GM23338 (cell line): Measurements from ENCODE around the gene OSBPL3. TPM values are rescaled to one million over a fixed set of nuclear protein-coding genes. Genes with fewer than 3 reads are reported as not detected.

Source experiments
- ATAC-seq: fragments of 200-7000 bp; cut with Tn5 transposase; 3 replicates; pipeline ENCODE4 v1.9.1; 2020
- DNase-seq: peaks from one replicate; pipeline ENCODE4 v3.0.0-alpha.2; 2015; ENCODE audit warnings: low spot score
- H2AFZ ChIP-seq: fragments of 200-600 bp; sonication (generic); 2 replicates; pipeline ENCODE4 v1.8.0; 2016; ENCODE audit warnings: antibody characterized with exemption, mild to moderate bottlenecking, moderate library complexity
- H3F3A ChIP-seq: fragments of 200-600 bp; sonication (generic); replicated peaks from 2 replicates; pipeline ENCODE4 v1.8.0; 2017; ENCODE audit warnings: antibody characterized with exemption, mixed run types, low read depth
- H3K27ac ChIP-seq: fragments of 200-600 bp; sonication (generic); 2 replicates; pipeline ENCODE4 v1.6.1; 2016; ENCODE audit warnings: low read depth
- H3K27me3 ChIP-seq: fragments of 200-600 bp; sonication (generic); 2 replicates; pipeline ENCODE4 v1.8.0; 2016; ENCODE audit warnings: mild to moderate bottlenecking, mixed run types, moderate library complexity; ENCODE audit not compliant: insufficient read depth
- H3K36me3 ChIP-seq: fragments of 200-600 bp; sonication (generic); 2 replicates; pipeline ENCODE4 v1.8.0; 2016; ENCODE audit warnings: mild to moderate bottlenecking; ENCODE audit not compliant: insufficient read depth
- H3K4me1 ChIP-seq: fragments of 200-600 bp; sonication (generic); 2 replicates; pipeline ENCODE4 v1.8.0; 2016; ENCODE audit warnings: mild to moderate bottlenecking, moderate library complexity; ENCODE audit not compliant: insufficient read depth
- H3K4me2 ChIP-seq: fragments of 200-600 bp; sonication (generic); 2 replicates; pipeline ENCODE4 v1.7.1; 2017; ENCODE audit warnings: mixed run types
- H3K4me3 ChIP-seq: fragments of 200-600 bp; sonication (generic); 2 replicates; pipeline ENCODE4 v1.6.1; 2016; ENCODE audit warnings: mixed run types
- H3K79me2 ChIP-seq: fragments of 200-600 bp; sonication (generic); replicated peaks from 2 replicates; pipeline ENCODE4 v1.8.0; 2017; ENCODE audit warnings: mild to moderate bottlenecking; ENCODE audit not compliant: insufficient read depth
- H3K9me2 ChIP-seq: fragments of 200-600 bp; sonication (generic); 2 replicates; pipeline ENCODE4 v1.8.0; 2017; ENCODE audit not compliant: insufficient read depth
- H4K20me1 ChIP-seq: fragments of 200-600 bp; sonication (generic); replicated peaks from 2 replicates; pipeline ENCODE4 v1.8.0; 2017; ENCODE audit warnings: mild to moderate bottlenecking; ENCODE audit not compliant: insufficient read depth
- H3K27ac Mint-ChIP-seq: 2 replicates; pipeline ENCODE4 v1.8.0; 2020; ENCODE audit warnings: inconsistent platforms, mild to moderate bottlenecking, moderate library complexity, mixed read lengths
- H3K27me3 Mint-ChIP-seq: 3 replicates; pipeline ENCODE4 v1.8.0; 2022; ENCODE audit warnings: low read depth, mild to moderate bottlenecking, moderate library complexity, mixed read lengths, inconsistent platforms; ENCODE audit not compliant: insufficient read depth, poor library complexity
- H3K36me3 Mint-ChIP-seq: 3 replicates; pipeline ENCODE4 v1.8.0; 2021; ENCODE audit warnings: low read depth, mild to moderate bottlenecking, inconsistent platforms, moderate library complexity, mixed read lengths
- H3K4me1 Mint-ChIP-seq: 3 replicates; pipeline ENCODE4 v1.8.0; 2020; ENCODE audit warnings: mild to moderate bottlenecking, inconsistent platforms, mixed read lengths
- H3K4me3 Mint-ChIP-seq: 3 replicates; pipeline ENCODE4 v1.8.0; 2021; ENCODE audit warnings: moderate library complexity, mild to moderate bottlenecking, inconsistent platforms, mixed read lengths
- H3K9me3 Mint-ChIP-seq: 3 replicates; pipeline ENCODE4 v1.8.0; 2020; ENCODE audit warnings: moderate library complexity, mild to moderate bottlenecking, inconsistent platforms, mixed read lengths
- CREB1 ChIP-seq: fragments of 250-450 bp; sonication (Bioruptor Pico); IDR thresholded peaks from 2 replicates; pipeline ENCODE4 v1.5.0; 2020; ENCODE audit warnings: low read depth, mild to moderate bottlenecking, moderate library complexity
- CTCF ChIP-seq, 2 experiments: fragments of 200-600 bp in 1 of 2; sonication (generic) in 1 of 2; conservative IDR thresholded peaks; 2 replicates each; pipeline versions ENCODE4 v1.5.1 to v1.6.1; 2016 to 2017; ENCODE audit warnings: antibody characterized with exemption in 2 of 2, low read depth in 2 of 2, mild to moderate bottlenecking in 2 of 2, moderate library complexity in 1 of 2
- ETS1 ChIP-seq: IDR thresholded peaks from 2 replicates; pipeline ENCODE4 v1.6.1; 2016; ENCODE audit warnings: antibody characterized with exemption
- EZH2 ChIP-seq: fragments of 200-600 bp; sonication (generic); IDR thresholded peaks from one replicate; pipeline ENCODE4 v1.8.0; 2017; ENCODE audit warnings: antibody characterized with exemption, mild to moderate bottlenecking, low read depth; ENCODE audit not compliant: unreplicated experiment
- EZH2phosphoT487 ChIP-seq: fragments of 200-600 bp; sonication (generic); IDR thresholded peaks from one replicate; pipeline ENCODE4 v1.8.1; 2018; ENCODE audit warnings: antibody characterized with exemption; ENCODE audit not compliant: unreplicated experiment
- JUNB ChIP-seq: IDR thresholded peaks from one replicate; pipeline ENCODE4 v1.6.1; 2016; ENCODE audit warnings: antibody characterized with exemption; ENCODE audit not compliant: unreplicated experiment
- NANOG ChIP-seq: IDR thresholded peaks from 2 replicates; pipeline ENCODE4 v1.6.1; 2016; ENCODE audit warnings: antibody characterized with exemption, borderline replicate concordance
- POLR2AphosphoS5 ChIP-seq: IDR thresholded peaks from 2 replicates; pipeline ENCODE4 v1.6.1; 2016; ENCODE audit warnings: antibody characterized with exemption, low read depth
- REST ChIP-seq: IDR thresholded peaks from one replicate; pipeline ENCODE4 v1.6.1; 2018; ENCODE audit warnings: antibody characterized with exemption; ENCODE audit not compliant: unreplicated experiment
- STAT1 ChIP-seq: IDR thresholded peaks from one replicate; pipeline ENCODE4 v1.6.1; 2016; ENCODE audit warnings: antibody characterized with exemption; ENCODE audit not compliant: unreplicated experiment
- ZNF114 ChIP-seq: fragments of 250-450 bp; sonication (Bioruptor Pico); IDR thresholded peaks from 2 replicates; pipeline ENCODE4 v1.5.0; 2020; ENCODE audit warnings: mild to moderate bottlenecking, moderate library complexity
- ZNF331 ChIP-seq: fragments of 250-450 bp; sonication (Bioruptor Pico); IDR thresholded peaks from 2 replicates; pipeline ENCODE4 v1.5.0; 2020; ENCODE audit warnings: low read depth, mild to moderate bottlenecking, moderate library complexity
- ZNF462 ChIP-seq: fragments of 250-450 bp; sonication (Bioruptor Pico); IDR thresholded peaks from 2 replicates; pipeline ENCODE4 v1.5.0; 2020; ENCODE audit warnings: mild to moderate bottlenecking, moderate library complexity
- polyA plus RNA-seq: library from polyadenylated mRNA; unstranded; fragments of >200 nt; fragmentation: Nextera tagmentation; extraction: Ambion mirVana; gene quantifications from 2 replicates; pipeline ENCODE4 v1.2.1, GENCODE V29; 2016
- total RNA-seq: library from RNA; depleted of rRNA; stranded (reverse); fragments of >200 nt; shearing (Covaris generic); gene quantifications from 2 replicates; pipeline ENCODE4 v1.2.3, GENCODE V29; 2014

The OSBPL3 gene
- total and polyA plus RNA-seq, 2 experiments from 2014 or later = 7.2 to 15.7 TPM

- DNase-seq = no peak
- H3K27ac ChIP-seq = no peak overlapping the region
Measured at GRCh38 chr7:24828891-24829661, 150.9 kb downstream of the OSBPL3 start.

More at GRCh38 chr7:24828891-24829661, 150.9 kb downstream of the OSBPL3 start:
- Mint-ChIP-seq H3K36me3 (no peaks in the 10 kb centered on the region), H3K4me1 (peaks cover 2% of the 10 kb centered on the region; the same call in 1 of the 3 replicates), H3K27me3 (peaks cover 3% of the 10 kb centered on the region), H3K9me3 (no peaks in the 10 kb centered on the region), H3K4me3 (no peak overlapping the region), H3K27ac (no peak overlapping the region)
- H3K4me3 ChIP-seq = no peak overlapping the region
- no peaks in the 10 kb centered on the region for H3K4me1 ChIP-seq
- H3K79me2 ChIP-seq = no peaks in the 10 kb centered on the region
- no peak overlapping the region for H3K4me2 ChIP-seq
- TF ChIP-seq NANOG (no peak), CTCF (conservative IDR thresholded peaks at IDR 0.05; ENCODE audit: low read depth in 2 of 2) (no peak), CREB1 (CRISPR knock-in tag) (no peak), EZH2phosphoT487 (no peak), POLR2AphosphoS5 (no peak), ZNF331 (CRISPR knock-in tag) (no peak), JUNB (no peak), STAT1 (no peak), ZNF114 (no peak), REST (no peak), EZH2 (no peak), ZNF462 (CRISPR knock-in tag) (no peak), ETS1 (no peak)
- H3K36me3 ChIP-seq = no peaks in the 10 kb centered on the region; the same call in 1 of the 2 replicates
- no peaks in the 10 kb centered on the region for H3F3A ChIP-seq
- no peak overlapping the region for H2AFZ ChIP-seq
- no peaks in the 10 kb centered on the region for H4K20me1 ChIP-seq
- no peaks in the 10 kb centered on the region for H3K9me2 ChIP-seq
- ATAC-seq = no peak
- no peaks in the 10 kb centered on the region for H3K27me3 ChIP-seq
